DND-41 (cell line): ENCODE data around the gene ANKDD1A.

ENCODE experiments used
- ATAC-seq: fragments of 200-7000 bp; cut with Tn5 transposase; 3 replicates; pipeline ENCODE4 v1.9.1; 2021; ENCODE audit warnings: low read depth; ENCODE audit not compliant: insufficient read depth
- DNase-seq: peaks from one replicate; pipeline ENCODE4 v3.0.0-alpha.2; 2020
- H2AFZ ChIP-seq: 2 replicates; pipeline ENCODE4 v1.6.0; 2012; ENCODE audit warnings: low read depth, low read length
- H3K27ac ChIP-seq: 2 replicates; pipeline ENCODE4 v1.5.1; 2012; ENCODE audit warnings: low read length, inconsistent platforms
- H3K27me3 ChIP-seq: fragments of 200-600 bp; sonication (generic); 2 replicates; pipeline ENCODE4 v1.6.0; 2012; ENCODE audit warnings: low read length, mild to moderate bottlenecking, inconsistent platforms; ENCODE audit not compliant: insufficient read depth, poor library complexity
- H3K36me3 ChIP-seq: 2 replicates; pipeline ENCODE4 v1.5.1; 2012; ENCODE audit warnings: low read length, inconsistent platforms; ENCODE audit not compliant: insufficient read depth
- H3K4me1 ChIP-seq: 2 replicates; pipeline ENCODE4 v1.5.1; 2012; ENCODE audit warnings: mild to moderate bottlenecking, low read length; ENCODE audit not compliant: insufficient read depth
- H3K4me2 ChIP-seq: 2 replicates; pipeline ENCODE4 v1.6.0; 2012; ENCODE audit warnings: mild to moderate bottlenecking, moderate library complexity, low read length, inconsistent platforms; ENCODE audit not compliant: insufficient read depth
- H3K4me3 ChIP-seq, 2 experiments: fragments of 200-600 bp in 1 of 2; shearing (Covaris generic) in 1 of 2; 2 replicates each; pipeline ENCODE4 v1.5.1; 2012 to 2016; ENCODE audit warnings: inconsistent platforms in 2 of 2, low read length in 2 of 2, mild to moderate bottlenecking in 2 of 2, low read depth in 1 of 2, moderate library complexity in 1 of 2
- H3K79me2 ChIP-seq: 2 replicates; pipeline ENCODE4 v1.6.0; 2012; ENCODE audit warnings: low read length, inconsistent platforms; ENCODE audit not compliant: insufficient read depth
- H3K9ac ChIP-seq: 2 replicates; pipeline ENCODE4 v1.6.0; 2012; ENCODE audit warnings: low read depth, mild to moderate bottlenecking, inconsistent platforms, low read length, moderate library complexity
- H3K9me3 ChIP-seq: 2 replicates; pipeline ENCODE4 v1.5.1; 2012; ENCODE audit warnings: low read length, moderate library complexity, mild to moderate bottlenecking, inconsistent platforms; ENCODE audit not compliant: insufficient read depth, severe bottlenecking
- H4K20me1 ChIP-seq: 2 replicates; pipeline ENCODE4 v1.6.0; 2012; ENCODE audit warnings: low read length; ENCODE audit not compliant: insufficient read depth
- CTCF ChIP-seq: IDR thresholded peaks from 2 replicates; pipeline ENCODE4 v1.5.1; 2012; ENCODE audit warnings: borderline replicate concordance, low read length, moderate library complexity, mild to moderate bottlenecking; ENCODE audit not compliant: poor library complexity, severe bottlenecking; ENCODE audit errors: extremely low read depth
- EZH2 ChIP-seq: IDR thresholded peaks from 3 replicates; pipeline ENCODE4 v1.6.1; 2012; ENCODE audit warnings: borderline replicate concordance, low read depth, mild to moderate bottlenecking, moderate library complexity, low read length, inconsistent platforms; ENCODE audit not compliant: severe bottlenecking

ANKDD1A gene

GRCh38 chr15:64884679-64885078 lies 27.0 kb upstream of the ANKDD1A start:
- Histone ChIP-seq H3K36me3 (no peaks in the 10 kb centered on the region), H3K4me1 (no peaks in the 10 kb centered on the region), H3K27ac (no peak overlapping the region), H4K20me1 (no peaks in the 10 kb centered on the region), H3K9ac (no peak overlapping the region), H2AFZ (no peak overlapping the region), H3K79me2 (no peaks in the 10 kb centered on the region), H3K4me2 (no peak overlapping the region), H3K4me3 (no peak overlapping the region), H3K9me3 (no peaks in the 10 kb centered on the region), H3K27me3 (no peaks in the 10 kb centered on the region)
- TF ChIP-seq CTCF (no peak), EZH2 (no peak)
- DNase-seq (no peak), ATAC-seq (no peak)

- Histone ChIP-seq H2AFZ (no peak overlapping the region), H3K9ac (no peak overlapping the region), H3K79me2 (no peaks in the 10 kb centered on the region), H3K27me3 (no peaks in the 10 kb centered on the region), H3K4me3 (no peak overlapping the region), H3K4me1 (peaks cover 18% of the 10 kb centered on the region), H3K9me3 (no peaks in the 10 kb centered on the region), H3K27ac (no peak overlapping the region), H3K4me2 (no peak overlapping the region), H4K20me1 (no peaks in the 10 kb centered on the region), H3K36me3 (no peaks in the 10 kb centered on the region)
- TF ChIP-seq CTCF (no peak), EZH2 (no peak)
- no peak for ATAC-seq
- no peak for DNase-seq
These were observed 23.4 kb upstream of the ANKDD1A start for GRCh38 chr15:64888336-64888735.

- Histone ChIP-seq H3K4me2 (no peak overlapping the region), H3K4me3 (no peak overlapping the region), H3K27me3 (no peaks in the 10 kb centered on the region), H3K79me2 (no peaks in the 10 kb centered on the region), H3K4me1 (peaks cover 50% of the 10 kb centered on the region), H4K20me1 (no peaks in the 10 kb centered on the region), H2AFZ (0 out of 2 replicates have a peak overlapping the region, but pooled peaks have one; percentile 14), H3K9ac (no peak overlapping the region), H3K9me3 (no peaks in the 10 kb centered on the region), H3K27ac (peak overlapping the region; percentile 25; the same call in 1 of the 2 replicates), H3K36me3 (no peaks in the 10 kb centered on the region)
- ATAC-seq (no peak), DNase-seq (no peak)
- TF ChIP-seq EZH2 (no peak), CTCF (no peak)
These were observed 20.1 kb upstream of the ANKDD1A start for GRCh38 chr15:64891561-64891960.
